HG03342 (cell line): ENCODE results near the gene TMEM163.
"Not testable (repeated sequence)": the region's sequence is repeated elsewhere in the genome, so short reads cannot be mapped to it uniquely, and the experiment has no call there.

Experiments
- ATAC-seq: cut with Tn5 transposase; IDR thresholded peaks from one replicate; pipeline ENCODE4 v1.9.1; 2021; ENCODE audit warnings: mild to moderate bottlenecking, moderate library complexity; ENCODE audit not compliant: unreplicated experiment

The TMEM163 gene

DNA sequence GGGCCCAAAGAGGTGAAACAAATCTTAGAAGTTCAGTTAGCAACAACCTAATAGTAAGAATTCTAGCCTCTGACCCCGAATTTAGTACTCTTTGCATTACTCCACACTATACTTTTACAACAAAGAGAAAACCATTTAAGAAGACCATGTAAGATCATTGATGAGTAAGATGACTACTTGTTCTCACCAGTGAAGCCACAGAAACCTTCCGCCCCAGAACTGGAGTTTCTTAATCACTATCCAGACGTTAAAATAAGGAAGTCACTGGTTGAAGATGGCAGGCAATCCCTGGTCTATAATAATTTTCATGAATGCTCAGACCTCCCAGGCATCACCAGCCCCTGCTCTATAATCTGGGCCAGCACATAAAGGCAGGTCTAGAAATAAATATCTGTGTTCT, 95.0 kb downstream of the TMEM163 start:
- peak; percentile 95 for ATAC-seq

DNA sequence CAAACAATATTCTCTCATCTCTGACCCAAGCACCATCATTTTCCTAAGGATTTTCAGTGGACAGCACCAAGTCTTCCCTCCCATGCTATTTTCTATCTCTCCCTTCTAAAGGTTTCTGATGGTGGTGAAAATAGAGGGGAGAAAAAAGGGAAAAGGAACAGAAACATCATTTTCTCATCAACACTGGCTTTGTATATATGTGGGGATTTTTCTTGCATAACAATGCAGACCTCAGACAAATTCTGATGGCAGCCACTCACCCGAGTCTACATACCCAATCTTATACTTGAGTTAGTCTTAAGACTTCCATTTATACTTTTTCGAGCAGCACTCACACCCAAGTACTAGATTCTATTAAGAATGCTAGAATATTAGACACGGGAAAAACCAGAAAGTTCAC, 95.8 kb downstream of the TMEM163 start:
- ATAC-seq: no peak

DNA sequence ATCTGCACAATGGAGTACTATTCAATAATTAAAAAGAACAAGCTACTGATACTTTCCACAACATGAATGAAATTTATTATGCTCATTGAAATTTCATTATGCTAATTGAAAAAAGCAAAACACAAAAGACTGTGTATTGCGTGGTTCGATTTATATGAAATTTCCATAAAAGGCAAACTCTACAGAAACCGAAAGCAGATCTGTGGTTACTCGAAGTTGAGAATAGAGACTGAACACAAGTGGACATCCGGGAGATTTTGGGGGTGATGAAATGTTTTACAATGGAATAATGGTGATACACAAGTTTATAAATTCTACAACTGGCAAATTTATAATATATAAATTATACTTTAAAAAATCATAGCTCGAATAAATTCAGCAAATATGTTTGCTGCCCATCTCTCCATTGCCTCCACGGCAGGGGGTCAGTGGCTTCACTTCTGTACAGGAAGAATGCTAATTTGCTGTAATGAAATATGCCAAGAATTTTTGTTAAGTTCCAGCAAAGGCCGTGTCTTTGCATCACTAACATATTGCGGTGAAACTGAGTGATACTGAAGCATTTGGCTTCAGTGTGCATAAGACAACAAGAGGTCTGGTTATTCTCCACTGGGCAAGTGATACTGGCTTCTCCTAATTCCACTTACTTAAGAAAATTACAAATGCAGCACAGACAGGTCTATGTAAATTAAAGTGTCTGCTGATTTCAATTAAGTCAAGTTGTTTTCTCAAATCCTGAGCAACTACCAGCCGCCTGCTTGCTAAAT, 96.7 kb downstream of the TMEM163 start:
- ATAC-seq: no peak

DNA sequence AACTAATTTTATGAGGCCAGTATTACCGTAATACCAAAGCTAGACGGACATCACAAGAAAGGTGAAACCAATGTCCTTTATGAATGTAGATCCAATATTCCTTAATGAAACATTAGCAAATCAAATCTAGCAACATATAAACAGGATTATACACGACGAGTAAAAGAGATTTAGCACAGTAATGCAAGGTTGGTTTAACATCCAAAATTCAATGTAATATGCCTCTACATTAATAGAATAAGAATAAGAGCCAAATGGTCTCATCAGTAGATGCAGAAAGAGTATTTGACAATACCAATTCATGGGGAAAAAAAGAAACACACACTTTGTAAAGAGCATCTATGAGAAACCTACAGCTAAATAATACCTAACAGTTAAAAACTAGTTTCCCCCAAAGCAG, 99.5 kb downstream of the TMEM163 start:
- no peak for ATAC-seq

DNA sequence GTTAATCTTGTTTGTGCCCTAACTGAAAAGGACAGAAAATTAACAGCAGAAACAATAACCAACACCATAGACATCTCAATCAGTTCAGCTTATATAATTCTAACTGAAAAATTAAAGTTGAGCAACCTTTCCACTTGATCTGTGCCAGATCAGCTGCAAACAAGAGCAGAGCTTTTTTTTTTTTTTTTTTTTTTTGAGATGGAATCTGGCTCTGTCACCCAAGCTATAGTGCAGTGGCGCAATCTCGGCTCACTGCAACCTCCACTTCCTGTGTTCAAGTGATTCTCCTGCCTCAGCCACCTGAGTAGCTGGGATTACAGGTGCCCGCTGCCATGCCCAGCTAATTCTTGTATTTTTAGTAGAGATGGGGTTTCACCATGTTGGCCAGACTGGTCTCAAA, 103.3 kb downstream of the TMEM163 start:
- not testable (repeated sequence) for ATAC-seq

DNA sequence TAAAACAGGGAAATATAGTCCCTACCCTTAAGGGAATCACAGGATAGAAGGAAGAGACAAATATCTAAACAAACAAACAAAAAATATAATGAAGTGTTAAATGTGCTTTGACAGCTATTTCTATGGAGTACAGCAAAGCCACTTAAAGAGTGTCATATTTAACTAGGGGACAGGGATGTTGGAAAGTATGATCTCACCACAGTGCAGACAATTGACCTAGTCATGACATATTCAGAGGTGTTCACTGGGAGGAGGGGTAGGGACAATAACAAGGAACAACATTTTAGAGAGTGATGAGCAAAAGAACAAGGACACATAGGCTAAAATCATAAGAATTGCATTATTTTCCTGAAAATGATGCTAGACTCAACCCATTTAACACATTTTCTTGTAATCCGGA, 107.5 kb downstream of the TMEM163 start:
- ATAC-seq: no peak

DNA sequence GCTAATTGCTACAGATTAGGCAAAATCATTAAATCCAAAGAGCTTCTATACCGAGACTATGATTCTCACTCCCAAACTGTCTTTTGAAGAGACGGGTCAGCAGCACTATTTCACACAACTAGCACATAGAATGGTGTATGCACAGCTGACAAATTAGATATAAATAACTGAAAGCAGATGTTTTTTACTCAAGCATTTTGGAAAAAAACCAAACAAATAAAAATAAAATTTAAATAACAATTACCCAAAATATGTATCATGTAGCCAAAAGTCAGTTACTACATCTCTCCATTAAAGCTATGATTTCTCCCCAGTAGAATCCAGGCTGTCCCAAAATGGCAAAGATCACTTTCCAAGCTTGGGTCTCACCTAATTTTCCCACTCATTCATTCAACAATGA, 107.9 kb downstream of the TMEM163 start:
- ATAC-seq: no peak

DNA sequence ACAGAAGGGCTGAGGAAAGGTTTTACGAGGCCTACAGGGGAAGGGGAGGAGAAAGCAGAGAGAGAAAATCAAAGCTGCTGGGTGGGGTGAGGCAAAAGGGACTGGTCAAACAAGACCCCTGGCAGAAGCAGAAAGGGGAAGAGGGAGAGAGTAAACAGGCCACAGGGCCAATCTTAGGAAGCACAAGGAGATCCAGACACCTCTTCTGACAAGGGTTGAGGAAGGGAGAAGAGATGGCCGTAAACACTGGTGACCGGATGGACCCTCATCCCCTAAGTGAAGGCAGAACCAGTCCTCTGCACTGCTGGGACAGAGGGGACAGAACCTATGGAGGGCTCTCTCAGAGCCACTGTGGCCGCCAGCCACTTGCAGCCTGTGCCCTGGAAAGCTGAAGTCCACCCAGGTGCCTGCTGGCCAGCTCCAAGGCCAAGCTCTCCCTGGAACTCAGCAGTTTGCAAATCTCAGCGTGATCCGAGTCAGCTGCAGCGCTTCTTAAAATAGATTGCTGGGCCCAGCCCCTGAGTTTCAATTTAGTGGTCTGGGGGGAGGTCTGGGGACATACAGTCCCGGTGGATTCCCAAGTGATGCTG, 108.8 kb downstream of the TMEM163 start:
- no peak for ATAC-seq

DNA sequence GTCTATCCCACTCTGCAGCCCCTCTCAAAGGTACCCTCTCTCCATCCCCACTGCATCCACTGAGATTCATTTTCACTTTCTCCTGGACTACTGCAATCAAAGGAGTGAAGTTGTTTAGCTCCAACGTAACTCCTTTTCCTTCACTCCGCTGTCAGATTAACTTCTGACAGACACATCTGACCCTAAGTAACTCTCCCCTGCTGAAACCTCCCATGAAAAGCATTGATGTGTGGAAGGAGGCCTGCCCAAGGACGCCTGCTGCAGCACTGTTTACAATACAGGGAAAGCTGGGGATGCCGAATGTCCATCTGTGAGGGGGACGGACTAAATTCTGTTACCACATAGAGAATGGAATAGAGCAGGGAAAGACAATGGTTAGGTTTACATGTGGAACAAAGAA, 114.8 kb downstream of the TMEM163 start:
- no peak for ATAC-seq

DNA sequence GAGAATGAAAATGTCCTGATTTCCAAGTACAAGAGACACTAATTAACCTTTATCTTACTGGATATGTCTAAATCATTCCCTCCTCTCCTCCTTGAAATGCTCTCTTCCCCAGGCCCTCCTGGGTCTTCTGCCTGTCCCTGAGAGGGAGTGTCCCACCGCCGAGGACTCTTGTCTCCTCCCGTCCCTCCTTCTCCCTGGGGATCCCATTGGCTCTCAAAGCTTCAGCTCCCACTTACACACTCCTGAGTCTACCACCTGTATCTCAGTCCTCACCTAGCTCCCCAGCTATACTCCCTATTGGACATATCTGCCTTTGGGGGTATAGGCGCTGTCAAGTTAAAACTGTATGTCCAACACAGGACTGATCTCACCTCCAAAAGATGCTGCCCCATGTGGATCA, 116.1 kb downstream of the TMEM163 start:
- no peak for ATAC-seq

DNA sequence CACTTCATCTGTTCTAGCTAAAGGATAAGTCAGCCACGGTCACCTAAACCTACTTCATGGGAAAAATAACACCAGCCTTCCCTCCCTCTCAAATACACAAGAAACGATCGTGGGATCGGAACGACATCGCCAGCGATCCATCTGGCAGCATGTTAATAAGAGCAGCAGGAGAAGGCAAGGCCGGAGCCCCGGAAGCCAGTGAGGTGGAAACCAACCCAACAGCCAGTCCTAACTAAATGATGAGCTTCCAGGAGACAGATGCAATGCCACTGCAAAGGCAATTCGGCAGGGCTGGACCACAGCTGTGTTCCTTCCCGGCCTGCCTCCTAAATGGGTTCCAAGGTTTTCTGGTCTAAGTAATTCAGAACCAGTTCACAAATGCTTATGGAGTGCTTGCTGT, 117.5 kb downstream of the TMEM163 start:
- ATAC-seq: no peak

DNA sequence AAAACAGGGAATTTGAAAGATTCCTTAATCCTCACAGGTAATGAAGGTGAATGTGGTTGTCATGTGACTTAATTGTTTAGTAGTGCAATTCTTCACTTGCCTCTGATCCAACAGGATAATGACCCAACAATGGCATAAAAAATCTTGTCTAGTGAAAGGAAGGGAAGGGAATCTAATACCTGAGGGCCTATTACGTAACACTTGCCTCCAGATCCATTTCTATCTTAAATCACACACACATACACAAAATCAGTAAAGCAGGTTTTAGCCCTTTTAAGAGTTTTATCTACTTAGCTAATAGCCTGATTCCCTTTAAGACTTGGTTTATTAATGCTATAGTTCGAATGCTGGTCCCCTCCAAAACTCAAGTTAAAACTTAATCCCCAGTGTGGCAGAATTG, 118.6 kb downstream of the TMEM163 start:
- no peak for ATAC-seq

DNA sequence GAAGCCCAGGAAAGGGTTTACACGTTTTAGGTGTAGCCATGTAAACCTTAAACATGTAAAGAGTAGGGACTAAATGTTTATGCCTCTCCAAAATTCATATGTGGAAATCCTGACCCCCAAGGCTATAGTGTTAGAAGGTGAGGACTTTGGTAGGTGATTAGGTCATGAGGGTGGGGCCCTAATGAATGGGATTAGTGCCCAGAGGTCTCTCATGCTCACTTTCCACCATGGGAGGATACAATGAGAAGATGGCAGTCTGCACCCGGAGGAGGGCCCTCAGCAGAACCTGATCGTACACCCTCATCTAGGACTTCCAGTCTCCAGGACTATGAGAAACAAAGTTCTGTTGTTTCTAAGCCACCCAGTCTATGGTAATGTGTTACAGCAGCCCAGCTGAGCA, 119.6 kb downstream of the TMEM163 start:
- no peak for ATAC-seq

DNA sequence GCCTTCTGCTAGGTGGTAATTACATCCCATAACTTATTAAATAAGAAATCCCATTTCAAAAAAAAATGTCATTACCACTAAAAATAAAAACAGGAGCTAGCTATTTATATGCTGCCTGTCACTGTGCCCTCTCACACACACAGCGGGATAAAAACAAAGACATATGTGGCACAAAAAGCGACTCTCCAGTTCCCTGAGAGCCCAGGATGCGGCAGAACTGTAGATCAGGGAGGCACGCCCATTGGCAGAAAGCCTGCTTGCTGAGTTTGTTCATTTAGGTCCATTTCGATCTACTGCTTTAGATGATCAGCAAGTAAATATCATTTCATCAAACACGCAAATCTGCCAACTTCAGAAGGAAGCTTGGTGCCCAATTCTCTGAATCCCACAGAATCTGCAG, 124.4 kb downstream of the TMEM163 start:
- no peak for ATAC-seq

DNA sequence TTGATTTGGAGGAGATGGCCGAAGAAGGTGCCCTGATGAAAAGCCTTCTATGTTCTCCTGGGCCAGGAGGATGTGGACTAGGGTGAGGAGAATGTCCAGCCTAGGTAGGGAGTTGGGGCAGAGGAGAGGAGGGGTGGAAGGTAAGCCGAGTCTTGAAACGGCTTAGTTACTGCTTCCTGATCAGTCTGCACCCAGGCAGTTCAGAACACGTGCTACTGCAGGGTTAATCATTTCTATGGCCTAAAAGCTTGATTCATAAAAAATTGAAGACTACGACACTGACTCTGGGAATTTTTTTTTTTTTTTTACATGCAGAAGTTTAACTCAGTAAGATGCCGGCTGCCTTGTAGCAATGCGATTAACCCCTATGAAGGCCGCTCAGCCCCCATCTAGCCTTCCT, 125.3 kb downstream of the TMEM163 start:
- no peak for ATAC-seq

DNA sequence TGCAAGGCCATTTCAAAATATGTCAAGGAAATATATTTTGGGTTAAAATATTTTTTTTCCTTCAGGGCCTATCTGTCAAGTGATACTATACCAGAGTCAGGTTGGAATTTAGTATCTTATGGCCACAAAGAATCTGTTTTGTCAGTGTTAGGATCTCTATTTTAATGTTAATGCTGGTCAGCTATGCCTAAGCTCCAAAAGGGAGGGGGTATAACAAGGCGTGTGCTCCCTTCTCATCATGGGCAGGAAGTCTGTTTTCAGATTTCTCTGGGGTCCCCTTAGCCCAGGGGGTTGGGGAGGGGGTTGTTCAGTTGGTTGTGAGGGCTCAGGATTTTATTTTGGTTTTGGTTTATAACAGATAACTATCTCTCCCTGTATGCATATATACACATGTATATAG, 126.4 kb downstream of the TMEM163 start:
- ATAC-seq: no peak

DNA sequence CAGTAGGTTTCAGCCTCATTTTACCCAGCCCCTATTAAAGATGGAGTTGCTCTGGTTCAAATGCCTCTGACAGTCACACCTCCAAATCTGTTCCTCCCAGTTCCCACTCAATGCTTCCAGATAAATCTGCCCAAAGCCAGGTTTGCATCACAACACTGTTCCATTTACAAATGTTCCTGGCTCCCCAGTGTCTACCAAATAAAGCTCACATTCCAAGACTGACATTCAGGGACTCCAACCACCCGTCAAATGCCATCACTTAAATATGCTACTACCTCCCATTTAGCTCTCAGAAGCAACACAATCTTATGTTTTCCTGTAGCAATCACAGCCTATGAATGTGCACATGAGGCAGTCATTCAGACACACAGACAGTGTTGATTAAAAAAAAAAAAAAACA, 127.3 kb downstream of the TMEM163 start:
- no peak for ATAC-seq

DNA sequence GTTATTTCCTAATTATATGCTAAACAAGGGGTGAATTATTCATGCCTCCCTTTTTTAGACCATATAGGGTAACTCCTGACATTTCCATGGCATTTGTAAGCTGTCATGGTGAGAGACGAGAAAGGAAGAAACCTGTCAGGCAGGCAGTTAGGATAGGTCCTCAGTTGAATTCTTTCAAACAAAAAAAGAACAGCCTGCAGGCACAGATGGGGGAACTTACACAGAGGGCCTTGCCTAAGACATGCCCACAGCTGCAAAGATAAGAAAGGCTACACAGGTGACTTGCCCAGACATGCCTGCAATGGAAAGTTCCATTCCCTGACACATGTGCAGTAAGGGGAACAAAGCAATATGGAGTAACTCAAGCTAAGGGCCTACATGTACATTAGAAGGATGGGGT, 128.1 kb downstream of the TMEM163 start:
- no peak for ATAC-seq

DNA sequence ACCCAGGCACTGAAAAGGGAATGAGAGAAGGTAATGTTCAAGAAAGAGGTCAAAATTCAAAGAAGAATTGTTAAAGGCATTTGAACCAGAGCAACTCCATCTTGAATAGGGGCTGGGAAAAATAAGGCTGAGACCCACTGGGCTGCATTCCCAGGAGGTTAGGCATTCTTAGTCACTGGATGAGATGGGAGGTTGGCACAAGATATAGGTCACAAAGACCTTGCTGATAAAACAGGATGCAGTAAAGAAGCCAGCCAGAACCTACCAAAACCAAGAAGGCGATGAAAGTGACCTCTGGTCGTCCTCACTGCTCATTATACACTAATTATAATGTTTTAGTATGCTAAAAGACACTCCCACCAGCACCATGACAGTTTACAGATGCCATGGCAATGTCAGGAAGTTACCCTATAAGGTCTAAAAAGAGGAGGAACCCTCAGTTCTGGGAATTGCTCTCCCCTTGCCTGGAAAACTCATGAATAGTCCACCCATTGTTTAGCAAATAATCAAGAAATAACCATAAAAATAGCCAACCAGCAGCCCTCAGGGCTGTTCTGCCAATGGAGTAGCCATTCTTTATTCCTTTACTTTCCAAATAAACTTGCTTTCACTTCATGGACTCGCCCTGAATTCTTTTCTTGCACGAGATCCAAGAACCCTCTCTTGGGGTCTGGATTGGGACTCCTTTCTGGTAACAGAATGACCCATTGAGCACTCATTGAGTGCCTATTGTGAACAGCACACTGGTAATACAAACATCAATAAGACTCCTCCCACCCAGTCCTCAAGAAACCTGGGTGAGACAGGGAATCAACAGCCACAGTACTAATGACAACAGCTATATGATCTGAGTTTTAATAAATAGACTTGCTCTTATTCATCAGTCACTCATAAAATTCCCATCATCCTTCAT, 129.4 kb downstream of the TMEM163 start:
- not testable (repeated sequence) for ATAC-seq

DNA sequence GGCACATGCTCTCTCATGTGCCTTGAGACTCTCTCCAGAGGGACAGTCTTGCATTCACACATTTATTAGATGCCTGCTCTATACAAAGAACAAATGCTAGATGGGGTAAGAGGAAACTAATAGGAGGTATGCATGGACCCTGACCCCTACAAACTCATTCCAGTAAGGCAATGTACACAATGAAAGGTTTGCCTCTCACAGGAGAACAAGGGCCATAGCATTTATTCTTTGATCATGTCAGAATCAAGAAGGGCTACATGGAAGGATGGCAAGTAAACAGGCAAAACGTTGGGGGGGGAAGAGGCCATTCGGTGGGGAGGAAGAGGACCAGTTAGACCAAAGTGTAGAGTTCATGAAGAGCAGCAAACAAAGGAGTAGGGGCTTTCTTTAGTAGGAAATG, 130.2 kb downstream of the TMEM163 start:
- ATAC-seq: no peak

DNA sequence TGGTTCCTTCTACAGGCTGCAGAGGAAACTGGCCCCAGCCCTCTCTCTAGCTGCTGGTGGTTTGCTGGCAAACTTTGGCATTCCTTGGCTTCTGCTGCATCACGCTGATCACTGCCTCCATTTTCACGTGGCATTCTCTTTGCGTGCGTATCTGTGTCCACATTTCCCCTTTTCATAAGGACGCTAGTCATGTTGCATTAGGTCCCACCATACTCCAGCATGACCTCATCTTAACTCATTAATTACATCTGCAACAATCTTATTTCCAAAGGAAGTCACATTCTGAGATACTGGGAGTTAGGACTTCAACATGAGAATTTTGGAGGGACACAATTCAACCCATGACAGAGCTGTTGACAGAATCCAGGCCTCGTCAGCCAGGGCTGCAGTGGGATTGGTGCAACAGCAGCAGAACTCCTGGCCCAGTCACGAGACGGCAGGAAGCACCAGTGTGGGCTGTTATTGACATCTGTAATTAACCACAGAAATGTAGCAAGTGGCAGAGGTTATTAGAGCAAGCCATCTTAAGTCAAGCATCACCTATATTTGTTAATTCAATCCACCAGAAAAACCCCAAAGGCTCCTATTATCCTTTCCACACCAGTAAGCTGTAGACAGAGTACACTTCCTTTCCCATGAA, 132.4 kb downstream of the TMEM163 start:
- no peak for ATAC-seq
